Stimulated activated CD4-positive, alpha-beta T cell treated with anti-CD3 and anti-CD28 coated beads, Interleukin-4, amount 100 ng/mL, for 48 hours (primary cell): Measurements from ENCODE around the gene OR5L1.

Source experiments
- DNase-seq, 2 donors: peaks; one replicate each; pipeline ENCODE4 v3.0.0-alpha.2; 2020; ENCODE audit warnings: low read depth in 2 of 2

Gene OR5L1

DNA sequence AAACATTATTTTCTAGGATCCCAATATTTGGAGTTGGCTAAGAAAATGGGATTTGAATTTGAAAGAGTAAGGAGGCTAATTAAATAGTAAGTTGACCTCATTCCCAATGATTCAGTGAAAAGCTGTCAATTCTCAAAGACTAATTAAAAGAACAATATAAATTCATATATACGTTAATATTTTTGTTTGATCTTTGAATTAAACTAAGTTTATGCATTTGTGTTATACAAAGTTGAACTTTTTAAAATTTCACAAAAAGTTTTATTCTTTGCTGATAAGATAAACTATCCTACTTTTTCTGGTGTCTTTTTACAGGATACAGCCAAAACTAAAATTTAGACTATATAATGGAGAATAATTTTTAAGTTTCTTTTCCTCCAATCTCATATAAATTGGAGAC, at the start of gene OR5L1:
OR5L1 (plus strand) TSS at position 301 of the 400 bp plus-strand sequence. CDS start 100 bp downstream, outside the sequence.
- no peak for DNase-seq

DNA sequence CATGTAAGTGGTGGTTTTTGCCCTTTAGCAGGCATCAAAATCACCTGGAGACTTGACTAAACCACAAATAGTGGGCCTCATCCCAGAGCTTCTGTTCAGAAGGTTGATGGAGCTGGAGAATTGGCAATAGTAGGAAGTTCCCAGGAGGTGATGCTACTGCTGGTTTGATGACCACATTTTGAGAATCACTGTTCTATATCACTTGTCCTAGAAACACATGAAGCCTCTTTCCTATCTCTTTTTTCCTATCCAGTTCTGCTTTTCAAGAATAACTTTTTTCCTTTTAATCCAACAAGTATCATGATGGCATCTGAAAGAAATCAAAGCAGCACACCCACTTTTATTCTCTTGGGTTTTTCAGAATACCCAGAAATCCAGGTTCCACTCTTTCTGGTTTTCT, 38.0 kb upstream of the OR5L1 start, which contains the start of gene OR5D13:
OR5D13 (plus strand) TSS at position 301 of the 400 bp plus-strand sequence; CDS start at position 301, 0 bp downstream.
- no peak for DNase-seq

DNA sequence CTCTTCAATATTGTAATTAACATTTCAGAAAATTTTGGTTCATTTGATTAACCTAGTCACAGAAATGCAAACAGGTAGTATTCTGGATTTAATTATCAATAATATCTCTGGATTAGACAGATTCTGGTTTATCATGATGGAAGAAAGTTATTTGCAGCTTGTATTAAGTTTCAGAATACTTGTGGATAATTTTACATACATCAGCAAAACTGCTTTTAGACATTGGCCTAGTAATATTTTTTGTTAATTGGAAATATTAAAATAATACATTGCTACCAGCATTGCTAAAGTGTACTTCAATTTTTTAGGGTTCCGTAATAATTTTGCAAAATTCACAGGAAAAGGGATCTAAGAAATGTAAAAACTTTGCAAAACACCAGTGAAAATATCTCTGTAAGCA, 19.6 kb upstream of the OR5L1 start:
- DNase-seq: no peak

DNA sequence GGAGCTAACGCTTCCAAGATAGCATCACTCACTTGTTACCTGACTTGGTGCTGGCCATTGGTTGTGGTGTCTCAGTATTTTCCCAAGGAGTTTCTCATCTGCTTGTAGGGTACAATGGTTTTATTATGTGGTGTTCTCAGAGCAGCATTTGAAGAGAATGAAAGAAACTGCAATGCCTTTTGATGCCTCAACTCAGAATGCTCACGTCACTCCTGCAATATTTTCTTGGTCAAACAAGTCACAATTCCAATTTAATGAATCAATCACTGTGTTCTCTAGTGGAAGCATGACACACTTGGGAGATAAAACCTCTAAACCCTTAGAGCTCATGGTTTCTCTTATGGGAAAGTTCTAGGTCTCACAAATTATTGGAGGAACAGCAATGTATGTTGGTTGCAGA, 17.8 kb upstream of the OR5L1 start:
- DNase-seq: no peak

DNA sequence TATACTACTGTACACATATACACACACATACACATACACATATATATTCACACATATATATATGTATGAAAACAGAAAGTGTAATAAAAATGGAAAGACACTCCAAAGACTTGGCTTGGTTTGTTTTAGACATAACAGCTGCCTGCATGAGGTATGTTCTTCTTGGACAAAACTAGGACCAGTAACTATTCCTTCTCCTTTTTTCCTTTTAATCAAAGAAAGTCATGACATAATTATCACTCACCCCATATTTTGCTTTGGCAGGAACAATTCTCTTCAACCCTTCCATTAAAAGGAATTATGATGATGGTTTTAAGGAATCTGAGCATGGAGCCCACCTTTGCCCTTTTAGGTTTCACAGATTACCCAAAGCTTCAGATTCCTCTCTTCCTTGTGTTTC, 15.9 kb upstream of the OR5L1 start, which contains the start of gene OR5D14:
OR5D14 (plus strand) TSS at position 301 of the 400 bp plus-strand sequence; CDS start at position 301, 0 bp downstream.
- no peak for DNase-seq

DNA sequence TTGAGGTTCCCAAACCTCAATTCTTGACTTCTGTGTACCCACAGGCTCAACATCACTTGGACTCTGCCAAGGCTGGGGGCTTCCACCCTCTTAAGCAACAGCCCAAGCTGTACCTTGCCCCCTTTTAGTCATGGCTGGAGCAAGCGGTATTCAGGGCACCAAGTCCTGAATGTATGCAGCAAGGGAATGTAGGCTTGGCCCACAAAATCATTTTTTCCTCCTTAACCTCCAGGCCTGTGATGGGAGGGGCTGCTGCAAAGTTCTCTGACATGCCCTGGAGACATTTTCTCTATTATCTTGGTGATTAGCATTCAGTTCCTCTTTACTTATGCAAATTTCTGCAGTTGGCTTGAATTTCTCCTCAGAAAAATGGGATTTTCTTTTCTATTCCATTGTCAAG, 4.9 kb upstream of the OR5L1 start:
- no peak for DNase-seq

DNA sequence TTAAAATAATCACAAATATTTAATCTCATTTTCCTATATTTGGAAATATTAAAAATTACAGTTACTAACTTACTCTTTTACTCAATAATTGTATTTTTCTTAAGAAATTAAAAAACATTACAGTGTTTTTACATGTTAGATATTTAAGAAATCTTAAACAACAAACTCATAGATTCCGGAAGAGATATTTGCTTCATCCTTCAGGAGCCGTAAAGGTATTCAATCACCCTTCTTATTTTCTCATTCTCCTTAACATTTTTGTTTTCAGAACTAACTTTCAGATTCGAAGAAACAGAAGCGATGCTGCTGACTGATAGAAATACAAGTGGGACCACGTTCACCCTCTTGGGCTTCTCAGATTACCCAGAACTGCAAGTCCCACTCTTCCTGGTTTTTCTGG, 8.2 kb downstream of the OR5L1 start, which contains the start of gene OR5D18:
OR5D18 (plus strand) TSS at position 301 of the 400 bp plus-strand sequence; CDS start at position 301, 0 bp downstream.
- DNase-seq: no peak

DNA sequence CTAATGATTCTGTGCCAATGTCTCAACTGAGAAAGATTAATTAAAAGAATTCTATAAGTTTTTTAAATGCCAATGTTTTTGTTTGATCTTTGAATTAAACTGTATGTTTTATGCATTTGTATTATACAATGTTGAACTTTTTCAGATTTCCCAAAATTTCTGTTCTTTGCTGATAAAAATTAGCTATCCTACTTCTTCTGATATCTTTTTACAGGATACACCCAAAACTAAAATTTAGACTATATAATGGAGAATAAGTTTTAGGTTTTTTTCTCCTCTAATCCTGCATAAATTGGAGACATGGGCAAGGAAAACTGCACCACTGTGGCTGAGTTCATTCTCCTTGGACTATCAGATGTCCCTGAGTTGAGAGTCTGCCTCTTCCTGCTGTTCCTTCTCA, 15.8 kb downstream of the OR5L1 start, which contains the start of gene OR5L2:
OR5L2 (plus strand) TSS at position 301 of the 400 bp plus-strand sequence; CDS start at position 301, 0 bp downstream.
- DNase-seq: no peak

DNA sequence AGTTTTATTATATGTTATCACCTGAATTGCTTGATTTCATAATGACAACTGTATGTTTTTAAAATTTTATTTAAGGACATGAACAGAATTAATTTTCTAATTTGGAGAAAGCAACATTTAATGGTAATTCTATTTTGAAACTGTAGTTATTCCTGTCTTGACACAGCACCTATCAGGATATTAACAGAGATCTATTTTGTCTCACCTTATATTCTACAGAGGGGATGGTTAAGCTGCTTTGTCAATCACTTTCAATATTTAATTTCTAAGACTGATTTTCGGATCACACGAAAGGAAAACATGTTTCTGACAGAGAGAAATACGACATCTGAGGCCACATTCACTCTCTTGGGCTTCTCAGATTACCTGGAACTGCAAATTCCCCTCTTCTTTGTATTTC, 27.3 kb downstream of the OR5L1 start, which contains the start of gene OR5D16:
OR5D16 (plus strand) TSS at position 301 of the 400 bp plus-strand sequence; CDS start at position 301, 0 bp downstream.
- no peak for DNase-seq

DNA sequence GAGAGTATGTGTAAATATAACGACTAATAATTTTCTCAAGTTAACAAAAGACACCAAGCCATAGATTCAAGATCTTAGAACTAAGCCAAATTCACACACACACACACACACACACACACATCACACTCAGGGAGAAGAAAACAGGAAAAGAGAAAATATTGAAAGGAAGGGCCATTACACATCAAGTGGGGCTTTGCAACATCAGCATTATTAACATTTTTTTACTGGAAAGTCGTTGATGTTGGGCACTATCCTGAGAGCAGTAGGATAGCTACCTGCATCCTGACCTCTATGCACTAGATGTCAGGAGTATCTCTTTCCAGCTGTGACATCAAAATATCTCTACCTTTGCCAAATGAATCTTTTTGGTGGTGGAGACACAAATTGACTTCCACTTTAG, 36.3 kb downstream of the OR5L1 start:
- no peak for DNase-seq

DNA sequence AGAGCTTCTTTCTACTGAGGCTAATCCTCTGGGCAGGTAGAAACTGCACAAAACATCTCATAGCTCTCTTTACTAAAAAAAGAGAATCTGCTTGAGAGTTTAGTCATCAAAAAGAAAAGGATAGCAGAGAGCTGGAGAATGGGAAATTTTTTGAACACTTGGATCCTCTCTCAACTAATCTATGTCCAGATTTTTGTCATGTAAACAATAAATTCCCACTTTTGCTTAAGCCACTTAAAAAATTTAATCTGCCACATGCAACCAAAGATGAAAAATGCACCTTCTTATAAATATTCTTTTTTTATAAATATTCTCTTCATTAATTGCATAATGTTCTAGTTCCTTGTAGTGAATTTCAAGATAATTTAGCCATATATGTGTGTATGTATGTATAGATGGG, 37.9 kb downstream of the OR5L1 start:
- no peak for DNase-seq

DNA sequence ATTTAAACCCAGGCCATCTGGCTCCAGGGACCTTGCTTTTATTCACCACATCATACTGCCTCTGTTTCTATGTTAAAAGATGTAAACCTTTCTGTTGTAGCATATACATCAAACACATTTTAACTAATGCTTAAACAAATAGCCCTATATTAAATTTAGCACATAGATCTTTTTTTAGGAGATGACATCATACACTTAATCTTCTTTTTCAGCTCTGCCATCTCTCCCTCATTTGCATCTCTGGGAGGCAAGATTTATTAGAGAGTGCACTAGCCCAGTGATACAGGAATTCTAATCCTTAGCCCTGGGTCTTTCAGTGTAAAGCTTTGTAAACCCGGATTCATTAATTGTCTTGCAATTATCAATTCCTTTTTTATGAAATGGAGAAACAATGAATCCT, 41.0 kb downstream of the OR5L1 start:
- no peak for DNase-seq

DNA sequence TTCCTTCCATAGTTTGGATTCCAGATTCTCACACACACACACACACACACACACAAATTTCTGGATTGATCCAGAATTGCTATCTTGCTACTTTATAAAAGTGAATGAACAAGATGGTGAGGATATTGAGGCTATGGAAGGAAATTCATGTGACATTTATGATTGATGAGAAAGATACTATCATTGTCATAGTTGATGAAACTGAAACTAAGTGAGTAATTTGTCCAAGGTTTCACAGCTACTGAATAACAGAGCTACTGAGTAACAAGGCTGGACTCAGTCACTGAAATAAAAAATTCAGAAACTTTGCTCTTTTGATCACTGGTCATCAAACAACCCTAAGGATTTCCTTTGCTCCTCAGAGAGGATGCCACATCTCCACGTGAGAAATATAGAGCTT, 43.5 kb downstream of the OR5L1 start:
- DNase-seq: no peak
